Progenitor cell of endocrine pancreas (in vitro differentiated cells): ENCODE results near the gene RUNX1. TPM values are rescaled to one million over a fixed set of nuclear protein-coding genes. Genes with fewer than 3 reads are reported as not detected.
A peak's percentile ranks its signal among the peaks of the same experiment; 100 is the strongest.

Experiments used
- DNase-seq: peaks from one replicate; pipeline ENCODE4 v3.0.0; 2021; ENCODE audit warnings: low spot score; ENCODE audit not compliant: unreplicated experiment
- H3K27ac Mint-ChIP-seq: 2 replicates; pipeline ENCODE4 v1.8.0; 2021; ENCODE audit warnings: mild to moderate bottlenecking, moderate library complexity, mixed read lengths
- H3K27me3 Mint-ChIP-seq: 2 replicates; pipeline ENCODE4 v1.8.0; 2021; ENCODE audit warnings: mixed read lengths
- H3K36me3 Mint-ChIP-seq: 2 replicates; pipeline ENCODE4 v1.8.0; 2022; ENCODE audit warnings: mixed read lengths; ENCODE audit not compliant: insufficient read depth
- H3K4me1 Mint-ChIP-seq: 2 replicates; pipeline ENCODE4 v1.8.0; 2021; ENCODE audit warnings: low read depth, mixed read lengths
- H3K4me3 Mint-ChIP-seq: 2 replicates; pipeline ENCODE4 v1.8.0; 2021; ENCODE audit warnings: low read depth, mild to moderate bottlenecking, moderate library complexity, mixed read lengths
- H3K9me3 Mint-ChIP-seq: 2 replicates; pipeline ENCODE4 v1.8.0; 2021; ENCODE audit warnings: low read depth, mixed read lengths
- total RNA-seq: library from RNA; stranded (reverse); gene quantifications from 2 replicates; pipeline ENCODE4 v1.2.1, GENCODE V29; 2021
- TF ChIP-seq, protein P1 (sequence below): fragments of 200-600 bp; sonication (generic); IDR thresholded peaks from one replicate; pipeline ENCODE4 v1.5.0; 2021; ENCODE audit warnings: antibody characterized with exemption, mild to moderate bottlenecking; ENCODE audit not compliant: unreplicated experiment

RUNX1 gene
- total RNA-seq, 1 donor from 2014 or later: 7.1 TPM

DNA sequence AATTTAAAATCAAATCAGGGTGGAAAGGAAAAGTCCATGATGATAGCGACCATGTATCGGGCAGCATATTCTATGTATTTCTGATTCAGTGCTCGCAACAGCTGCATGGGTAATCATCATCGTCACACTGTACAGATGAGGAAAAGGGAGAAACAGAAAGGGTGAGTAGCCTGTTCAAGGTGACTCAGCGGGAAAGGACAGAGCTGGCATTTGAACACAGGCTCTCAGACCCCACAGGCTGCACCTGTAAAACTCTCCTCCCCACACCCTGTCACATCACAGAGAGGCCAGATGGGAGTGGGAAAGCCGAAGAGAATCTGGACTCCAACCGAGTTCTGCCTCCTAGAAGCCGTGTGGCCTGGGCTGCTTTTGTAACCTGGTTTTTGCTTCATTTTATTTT, 14.0 kb downstream of the RUNX1 start:
- Mint-ChIP-seq H3K36me3 (no peaks in the 10 kb centered on the region), H3K4me1 (peaks cover 11% of the 10 kb centered on the region), H3K9me3 (no peaks in the 10 kb centered on the region), H3K27me3 (peaks cover 25% of the 10 kb centered on the region), H3K4me3 (no peak overlapping the region), H3K27ac (peak overlapping the region; percentile 28)
- TF ChIP-seq, protein P1, sequence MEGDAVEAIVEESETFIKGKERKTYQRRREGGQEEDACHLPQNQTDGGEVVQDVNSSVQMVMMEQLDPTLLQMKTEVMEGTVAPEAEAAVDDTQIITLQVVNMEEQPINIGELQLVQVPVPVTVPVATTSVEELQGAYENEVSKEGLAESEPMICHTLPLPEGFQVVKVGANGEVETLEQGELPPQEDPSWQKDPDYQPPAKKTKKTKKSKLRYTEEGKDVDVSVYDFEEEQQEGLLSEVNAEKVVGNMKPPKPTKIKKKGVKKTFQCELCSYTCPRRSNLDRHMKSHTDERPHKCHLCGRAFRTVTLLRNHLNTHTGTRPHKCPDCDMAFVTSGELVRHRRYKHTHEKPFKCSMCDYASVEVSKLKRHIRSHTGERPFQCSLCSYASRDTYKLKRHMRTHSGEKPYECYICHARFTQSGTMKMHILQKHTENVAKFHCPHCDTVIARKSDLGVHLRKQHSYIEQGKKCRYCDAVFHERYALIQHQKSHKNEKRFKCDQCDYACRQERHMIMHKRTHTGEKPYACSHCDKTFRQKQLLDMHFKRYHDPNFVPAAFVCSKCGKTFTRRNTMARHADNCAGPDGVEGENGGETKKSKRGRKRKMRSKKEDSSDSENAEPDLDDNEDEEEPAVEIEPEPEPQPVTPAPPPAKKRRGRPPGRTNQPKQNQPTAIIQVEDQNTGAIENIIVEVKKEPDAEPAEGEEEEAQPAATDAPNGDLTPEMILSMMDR: no peak
- DNase-seq: no peak

- no peak for DNase-seq
- Mint-ChIP-seq H3K27ac (no peak overlapping the region), H3K36me3 (no peaks in the 10 kb centered on the region), H3K27me3 (peaks cover 28% of the 10 kb centered on the region), H3K9me3 (no peaks in the 10 kb centered on the region), H3K4me3 (no peak overlapping the region), H3K4me1 (peaks cover 4% of the 10 kb centered on the region)
- TF ChIP-seq, protein P1: no peak
These were observed 14.7 kb downstream of the RUNX1 start for GRCh38 chr21:35034203-35034926.

DNA sequence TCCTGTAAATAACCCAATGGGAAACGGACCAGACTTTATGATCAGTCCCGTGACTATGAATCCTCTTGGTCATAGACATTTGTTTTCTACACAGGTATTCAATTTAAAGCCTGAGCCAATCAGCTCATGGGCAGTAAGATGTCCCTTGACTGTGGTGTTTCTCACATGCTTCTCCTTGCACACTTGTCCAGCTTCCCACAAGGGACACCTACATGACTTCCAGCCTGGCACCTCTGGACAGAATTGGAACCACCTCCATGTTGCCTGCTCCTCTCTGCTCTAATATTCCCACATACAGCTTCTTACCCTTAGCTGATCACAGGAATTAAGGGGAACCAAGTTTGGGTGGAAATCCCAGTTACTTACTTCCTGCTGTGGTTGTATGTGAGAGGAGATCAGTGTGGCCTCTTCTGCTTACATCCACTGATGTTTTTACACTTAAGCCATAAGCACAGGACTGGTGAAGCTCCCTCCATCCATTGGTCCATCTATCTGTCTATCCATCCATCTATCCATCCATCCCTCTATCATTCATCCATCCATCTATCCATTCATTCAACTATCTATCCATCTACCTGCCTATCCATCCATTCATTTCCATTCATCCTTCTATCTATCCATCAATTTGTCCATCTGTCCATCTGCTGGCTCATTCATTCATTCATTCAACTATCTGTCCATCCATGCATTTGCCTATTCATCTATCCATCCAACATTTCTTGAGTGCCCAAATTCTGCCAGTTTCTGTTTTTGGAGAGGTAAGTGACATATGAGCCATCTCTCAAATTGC, 16.4 kb downstream of the RUNX1 start:
- no peak for DNase-seq
- no peaks in the 10 kb centered on the region for H3K9me3 Mint-ChIP-seq
- TF ChIP-seq, protein P1: no peak
- no peak overlapping the region for H3K27ac Mint-ChIP-seq
- H3K27me3 Mint-ChIP-seq: peaks cover 39% of the 10 kb centered on the region
- H3K36me3 Mint-ChIP-seq: no peaks in the 10 kb centered on the region
- H3K4me1 Mint-ChIP-seq: peaks cover 4% of the 10 kb centered on the region
- no peak overlapping the region for H3K4me3 Mint-ChIP-seq

DNA sequence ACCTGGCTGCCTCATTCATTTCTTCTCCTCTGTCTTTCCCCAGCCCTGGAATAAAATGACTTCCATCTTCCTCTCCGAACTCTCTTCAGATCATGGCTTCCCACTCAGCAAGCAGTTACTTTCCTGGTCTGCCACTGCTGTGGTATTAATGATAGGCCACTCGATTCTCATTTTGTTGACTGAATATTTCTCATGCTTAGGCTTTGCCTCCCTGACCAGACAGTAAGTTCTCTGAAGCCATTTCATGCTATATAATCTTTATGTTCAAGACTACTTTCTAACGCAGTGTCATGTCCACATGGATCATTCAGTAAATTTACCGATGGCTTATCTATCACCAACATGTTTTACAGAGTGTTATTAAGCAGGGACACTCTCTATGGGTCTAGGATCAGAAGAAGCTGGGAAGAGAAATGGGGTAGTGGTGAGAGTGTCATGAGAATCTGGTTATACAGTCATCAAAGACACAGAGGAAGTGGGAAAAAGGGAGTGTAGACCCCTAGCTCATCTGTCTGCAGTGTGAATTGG, 20.6 kb downstream of the RUNX1 start:
- Mint-ChIP-seq H3K4me1 (peaks cover 14% of the 10 kb centered on the region), H3K9me3 (no peaks in the 10 kb centered on the region), H3K27ac (no peak overlapping the region)

More for the DNA sequence above, 20.6 kb downstream of the RUNX1 start:
- no peak for DNase-seq
- H3K27me3 Mint-ChIP-seq: peaks cover 41% of the 10 kb centered on the region
- no peak overlapping the region for H3K4me3 Mint-ChIP-seq
- no peaks in the 10 kb centered on the region for H3K36me3 Mint-ChIP-seq
- TF ChIP-seq, protein P1: no peak
